A172 (cell line): ENCODE measurements around the gene DPEP2NB. TPM values are rescaled to one million over a fixed set of nuclear protein-coding genes. Genes with fewer than 3 reads are reported as not detected.
"Not testable (repeated sequence)": the region's sequence is repeated elsewhere in the genome, so short reads cannot be mapped to it uniquely, and the experiment has no call there.

Experiments
- DNase-seq: peaks from one replicate; pipeline ENCODE4 v3.0.0-alpha.2; 2015; ENCODE audit warnings: low spot score
- total RNA-seq: library from RNA; depleted of rRNA; stranded (reverse); fragments of >200 nt; shearing (Covaris generic); gene quantifications from 2 replicates; pipeline ENCODE4 v1.2.3, GENCODE V29; 2014

DPEP2NB gene
- total RNA-seq, 1 experiment from 2014 or later, result not detected

GRCh38 chr16:68013440-68013839 is 2.3 kb downstream of the DPEP2NB start:
- DNase-seq, result no peak

GRCh38 chr16:68009872-68010271 is 5.8 kb downstream of the DPEP2NB start:
- not testable (repeated sequence) for DNase-seq

- no peak for DNase-seq
These were observed 6.5 kb downstream of the DPEP2NB start for GRCh38 chr16:68009157-68009735.

- no peak for DNase-seq
These were observed 9.9 kb downstream of the DPEP2NB start for GRCh38 chr16:68005786-68006286.

GRCh38 chr16:68005211-68005610 is 10.5 kb downstream of the DPEP2NB start:
- no peak for DNase-seq

- DNase-seq, result no peak
These were observed 12.7 kb downstream of the DPEP2NB start for GRCh38 chr16:68003031-68003430.

- no peak for DNase-seq
These were observed 15.3 kb downstream of the DPEP2NB start for GRCh38 chr16:68000450-68000849.

GRCh38 chr16:67999985-68000384 is 15.7 kb downstream of the DPEP2NB start:
- DNase-seq, result no peak

GRCh38 chr16:67998779-67999688 is 16.7 kb downstream of the DPEP2NB start, which contains the start of gene DPEP2:
Gene DPEP2, minus strand, starts transcription at chr16:67999484. Its CDS starts 6,272 bp downstream, at chr16:67993212.
- not testable (repeated sequence) for DNase-seq

- not testable (repeated sequence) for DNase-seq
These were observed 17.4 kb downstream of the DPEP2NB start for GRCh38 chr16:67998231-67998778.

- DNase-seq, result no peak
These were observed 19.0 kb downstream of the DPEP2NB start for GRCh38 chr16:67996666-67997065.

GRCh38 chr16:67995423-67995822 is 20.3 kb downstream of the DPEP2NB start:
- DNase-seq, result no peak

- DNase-seq, result not testable (repeated sequence)
These were observed 21.7 kb downstream of the DPEP2NB start for GRCh38 chr16:67994040-67994408.

- DNase-seq, result peak; percentile 23
These were observed 22.3 kb downstream of the DPEP2NB start for GRCh38 chr16:67993207-67994039.

GRCh38 chr16:67992661-67993206 is 23.0 kb downstream of the DPEP2NB start:
- DNase-seq, result no peak

- DNase-seq, result no peak
These were observed 25.7 kb downstream of the DPEP2NB start for GRCh38 chr16:67990018-67990386.

- DNase-seq, result no peak
These were observed 26.2 kb downstream of the DPEP2NB start for GRCh38 chr16:67989322-67990017.

GRCh38 chr16:67988675-67989074 is 27.0 kb downstream of the DPEP2NB start:
- DNase-seq, result no peak

- DNase-seq, result no peak
These were observed 28.1 kb downstream of the DPEP2NB start for GRCh38 chr16:67987460-67988160.

- DNase-seq, result no peak
These were observed 28.8 kb downstream of the DPEP2NB start for GRCh38 chr16:67986949-67987348.
